Endothelial cell (in vitro differentiated cells): ENCODE measurements around the gene MIF4GD. TPM values are rescaled to one million over a fixed set of nuclear protein-coding genes. Genes with fewer than 3 reads are reported as not detected.

Experiments used
- DNase-seq: peaks from one replicate; pipeline ENCODE4 v3.0.0; 2021; ENCODE audit warnings: low spot score
- H3K27ac Mint-ChIP-seq: one replicate; pipeline ENCODE4 v1.8.0; 2021; ENCODE audit warnings: mixed read lengths, inconsistent platforms; ENCODE audit not compliant: unreplicated experiment
- H3K27me3 Mint-ChIP-seq: one replicate; pipeline ENCODE4 v1.8.0; 2021; ENCODE audit warnings: mild to moderate bottlenecking, moderate library complexity, mixed read lengths, inconsistent platforms; ENCODE audit not compliant: unreplicated experiment
- H3K36me3 Mint-ChIP-seq: one replicate; pipeline ENCODE4 v1.8.0; 2021; ENCODE audit warnings: mild to moderate bottlenecking, low read depth, mixed read lengths, inconsistent platforms; ENCODE audit not compliant: unreplicated experiment
- H3K4me1 Mint-ChIP-seq: one replicate; pipeline ENCODE4 v1.8.0; 2021; ENCODE audit warnings: mild to moderate bottlenecking, mixed read lengths, inconsistent platforms; ENCODE audit not compliant: unreplicated experiment
- H3K4me3 Mint-ChIP-seq: one replicate; pipeline ENCODE4 v1.8.0; 2021; ENCODE audit warnings: mild to moderate bottlenecking, mixed read lengths, inconsistent platforms; ENCODE audit not compliant: unreplicated experiment
- H3K9me3 Mint-ChIP-seq: one replicate; pipeline ENCODE4 v1.8.0; 2021; ENCODE audit warnings: mixed read lengths, inconsistent platforms; ENCODE audit not compliant: unreplicated experiment
- total RNA-seq: library from RNA; stranded (reverse); fragmentation: NEBNext Ultra II Directional; extraction: Animal tissue kit (Norgen Biotek cat#: 25700); gene quantifications from one replicate; pipeline ENCODE4 v1.2.1, GENCODE V29; 2021; ENCODE audit not compliant: unreplicated experiment
- TF ChIP-seq, protein P1 (sequence below): fragments of 200-600 bp; sonication (generic); IDR thresholded peaks from one replicate; pipeline ENCODE4 v1.5.0; 2021; ENCODE audit warnings: antibody characterized with exemption; ENCODE audit not compliant: unreplicated experiment

The MIF4GD gene
- total RNA-seq, 1 donor from 2014 or later, result 15.7 TPM

DNA sequence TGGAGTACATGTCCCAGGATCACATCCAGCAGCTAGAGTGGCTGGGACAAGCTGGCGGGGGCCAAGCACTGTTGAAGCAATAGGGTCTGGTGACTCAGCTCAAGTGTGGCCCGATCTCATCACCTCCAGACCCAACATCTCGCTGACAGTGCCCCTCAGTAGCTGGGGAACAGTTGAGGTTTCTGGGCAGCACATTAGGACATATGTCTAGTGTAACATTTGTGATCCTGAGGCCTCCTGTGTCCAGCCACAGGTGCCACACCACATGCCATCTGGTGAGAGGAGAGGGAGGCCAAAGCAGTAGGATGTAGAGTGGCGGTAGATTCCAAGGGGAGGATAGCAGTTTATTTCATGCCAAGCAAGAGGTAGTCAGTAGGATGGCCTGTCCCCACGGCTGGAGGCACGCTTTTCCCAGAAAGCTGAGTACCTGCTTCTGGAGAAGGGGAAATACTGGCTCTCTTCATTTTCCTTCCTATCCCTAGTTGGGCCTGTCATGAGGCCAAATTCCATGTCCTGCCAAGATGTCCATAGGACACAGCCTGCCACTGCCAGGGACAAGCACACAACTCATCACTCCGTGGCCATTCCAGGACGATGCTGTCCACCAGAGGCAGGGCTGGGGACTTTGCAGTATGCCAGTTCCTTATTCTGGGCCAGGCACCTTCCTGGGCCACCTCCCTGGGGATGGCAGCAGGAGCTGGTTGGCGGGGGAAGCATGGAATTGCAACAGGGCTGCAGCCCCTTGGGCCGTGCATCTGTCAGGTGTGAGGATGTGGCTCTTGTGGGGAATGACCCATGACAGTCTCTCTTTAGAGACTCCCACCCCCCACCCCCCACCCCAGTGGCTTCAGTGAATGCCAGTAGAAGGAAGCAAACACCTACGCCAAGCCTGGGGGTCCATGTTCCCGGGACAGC lies 33.7 kb downstream of the MIF4GD start:
- TF ChIP-seq, protein P1, sequence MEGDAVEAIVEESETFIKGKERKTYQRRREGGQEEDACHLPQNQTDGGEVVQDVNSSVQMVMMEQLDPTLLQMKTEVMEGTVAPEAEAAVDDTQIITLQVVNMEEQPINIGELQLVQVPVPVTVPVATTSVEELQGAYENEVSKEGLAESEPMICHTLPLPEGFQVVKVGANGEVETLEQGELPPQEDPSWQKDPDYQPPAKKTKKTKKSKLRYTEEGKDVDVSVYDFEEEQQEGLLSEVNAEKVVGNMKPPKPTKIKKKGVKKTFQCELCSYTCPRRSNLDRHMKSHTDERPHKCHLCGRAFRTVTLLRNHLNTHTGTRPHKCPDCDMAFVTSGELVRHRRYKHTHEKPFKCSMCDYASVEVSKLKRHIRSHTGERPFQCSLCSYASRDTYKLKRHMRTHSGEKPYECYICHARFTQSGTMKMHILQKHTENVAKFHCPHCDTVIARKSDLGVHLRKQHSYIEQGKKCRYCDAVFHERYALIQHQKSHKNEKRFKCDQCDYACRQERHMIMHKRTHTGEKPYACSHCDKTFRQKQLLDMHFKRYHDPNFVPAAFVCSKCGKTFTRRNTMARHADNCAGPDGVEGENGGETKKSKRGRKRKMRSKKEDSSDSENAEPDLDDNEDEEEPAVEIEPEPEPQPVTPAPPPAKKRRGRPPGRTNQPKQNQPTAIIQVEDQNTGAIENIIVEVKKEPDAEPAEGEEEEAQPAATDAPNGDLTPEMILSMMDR, result no peak
- H3K4me1 Mint-ChIP-seq, result peaks cover 11% of the 10 kb centered on the region
- H3K36me3 Mint-ChIP-seq, result peaks cover 50% of the 10 kb centered on the region
- DNase-seq, result no peak
- H3K4me3 Mint-ChIP-seq, result no peak overlapping the region
- no peak overlapping the region for H3K27ac Mint-ChIP-seq
- H3K9me3 Mint-ChIP-seq, result no peaks in the 10 kb centered on the region
- H3K27me3 Mint-ChIP-seq, result peaks cover 9% of the 10 kb centered on the region

DNA sequence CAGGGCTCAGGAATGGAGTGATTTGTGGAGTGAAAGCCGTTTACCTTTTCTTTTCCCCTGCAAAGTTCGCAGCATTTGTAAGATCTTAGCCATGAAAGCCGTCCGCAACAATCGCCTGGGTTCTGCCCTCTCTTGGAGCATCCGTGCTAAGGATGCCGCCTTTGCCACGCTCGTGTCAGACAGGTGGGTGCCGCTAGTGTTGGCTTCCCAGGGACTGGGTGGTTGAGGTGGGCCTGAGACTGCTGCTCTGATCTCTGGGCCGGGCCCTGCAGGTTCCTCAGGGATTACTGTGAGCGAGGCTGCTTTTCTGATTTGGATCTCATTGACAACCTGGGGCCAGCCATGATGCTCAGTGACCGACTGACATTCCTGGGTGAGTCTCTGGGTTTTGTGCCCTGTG lies 38.2 kb downstream of the MIF4GD start:
- Mint-ChIP-seq H3K36me3 (peaks cover 43% of the 10 kb centered on the region), H3K27ac (no peak overlapping the region), H3K9me3 (no peaks in the 10 kb centered on the region), H3K4me3 (no peak overlapping the region), H3K27me3 (peaks cover 4% of the 10 kb centered on the region), H3K4me1 (peaks cover 9% of the 10 kb centered on the region)
- TF ChIP-seq, protein P1, result no peak
- no peak for DNase-seq

DNA sequence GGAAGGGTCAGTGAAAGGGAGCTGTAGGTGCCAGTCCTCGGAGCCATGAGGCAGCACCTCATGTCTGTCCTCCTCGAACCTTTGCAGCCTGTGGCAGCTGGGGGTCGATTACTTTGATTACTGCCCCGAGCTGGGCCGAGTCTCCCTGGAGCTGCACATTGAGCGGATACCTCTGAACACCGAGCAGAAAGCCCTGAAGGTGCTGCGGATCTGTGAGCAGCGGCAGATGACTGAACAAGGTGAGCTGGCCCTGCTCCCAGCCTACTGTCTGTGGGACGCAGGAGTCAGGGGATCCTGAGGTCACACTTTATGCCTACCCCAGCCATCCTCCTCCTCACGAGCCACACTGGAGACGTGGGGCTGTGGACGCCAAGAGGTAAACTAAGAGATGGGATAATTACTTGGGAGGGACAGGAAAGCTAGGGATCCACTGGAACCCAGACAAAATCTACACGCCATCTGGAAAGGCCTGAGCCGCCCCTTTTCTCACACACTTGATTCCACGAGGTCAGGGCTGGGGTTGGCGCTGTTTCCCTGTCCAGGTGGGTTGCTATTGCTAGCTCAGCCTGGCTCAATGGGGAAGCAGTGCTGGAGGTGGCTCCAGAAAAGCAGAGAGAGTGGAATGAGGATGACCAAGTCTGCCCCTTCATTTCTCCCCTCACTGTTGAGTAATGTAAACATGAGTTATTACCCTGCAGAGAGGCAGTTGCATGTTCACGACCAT lies 39.1 kb downstream of the MIF4GD start:
- TF ChIP-seq, protein P1, result no peak
- Mint-ChIP-seq H3K4me3 (peak overlapping the region; percentile 53), H3K27ac (no peak overlapping the region), H3K36me3 (peaks cover 40% of the 10 kb centered on the region), H3K27me3 (peaks cover 4% of the 10 kb centered on the region), H3K9me3 (no peaks in the 10 kb centered on the region), H3K4me1 (peaks cover 10% of the 10 kb centered on the region)
- DNase-seq, result no peak

DNA sequence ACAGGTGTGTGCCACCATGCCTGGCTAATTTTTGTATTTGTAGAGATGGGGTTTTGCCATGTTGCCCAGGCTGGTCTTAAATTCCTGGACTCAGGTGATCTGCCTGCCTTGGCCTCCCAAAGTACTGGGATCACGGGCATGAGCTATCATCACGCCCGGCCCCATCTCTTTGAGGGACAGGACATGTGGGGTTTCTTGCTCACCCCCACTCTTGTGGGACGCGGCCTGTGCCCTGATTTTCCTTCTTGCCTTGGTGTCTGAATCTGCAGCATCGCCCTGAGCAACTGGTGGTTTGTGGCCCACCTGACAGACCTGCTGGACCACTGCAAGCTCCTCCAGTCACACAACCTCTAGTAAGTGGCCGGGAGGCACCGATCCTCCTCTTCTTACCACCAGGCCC lies 40.0 kb downstream of the MIF4GD start:
- peaks cover 38% of the 10 kb centered on the region for H3K36me3 Mint-ChIP-seq

More for the DNA sequence above, 40.0 kb downstream of the MIF4GD start:
- peaks cover 10% of the 10 kb centered on the region for H3K4me1 Mint-ChIP-seq
- peaks cover 4% of the 10 kb centered on the region for H3K27me3 Mint-ChIP-seq
- H3K27ac Mint-ChIP-seq, result no peak overlapping the region
- TF ChIP-seq, protein P1, result no peak
- no peak for DNase-seq
- H3K9me3 Mint-ChIP-seq, result no peaks in the 10 kb centered on the region
- no peak overlapping the region for H3K4me3 Mint-ChIP-seq
